Colonic mucosa (tissue), 4 donors: Measurements from ENCODE around the gene TTLL11. TPM values are rescaled to one million over a fixed set of nuclear protein-coding genes. Genes with fewer than 3 reads are reported as not detected.

Source experiments
- DNase-seq: peaks from one replicate; pipeline ENCODE4 v3.0.0-alpha.2; 2020
- H3K27ac ChIP-seq: fragments of 200-600 bp; one replicate; pipeline ENCODE4 v1.8.0; 2021
- H3K27me3 ChIP-seq: fragments of 200-600 bp; one replicate; pipeline ENCODE4 v1.8.0; 2021
- H3K36me3 ChIP-seq: fragments of 200-600 bp; one replicate; pipeline ENCODE4 v1.8.0; 2021
- H3K4me1 ChIP-seq: fragments of 200-600 bp; one replicate; pipeline ENCODE4 v1.8.0; 2021; ENCODE audit warnings: mild to moderate bottlenecking
- H3K4me3 ChIP-seq: fragments of 200-600 bp; one replicate; pipeline ENCODE4 v1.8.0; 2021
- H3K9ac ChIP-seq, 2 donors: one replicate each; pipeline ENCODE4 v1.7.0; 2013; ENCODE audit warnings: control low read depth in 2 of 2, low read depth in 2 of 2, low read length in 2 of 2
- H3K9me3 ChIP-seq: fragments of 200-600 bp; one replicate; pipeline ENCODE4 v1.8.0; 2021
- intact Hi-C: fragments of 100-400 bp; cut with DNase I; formaldehyde crosslinking; loops from one replicate; pipeline ENCODE4 v1.14.1; 2022
- total RNA-seq, 2 donors: library from RNA; stranded (reverse); fragmentation: NEBNext Ultra II Directional in 1 of 2; extraction: Animal tissue kit (Norgen Biotek cat#: 25700) in 1 of 2; gene quantifications; one replicate each; pipeline ENCODE4 v1.2.1, GENCODE V29; 2021
- TF ChIP-seq, protein P1 (sequence below): fragments of 200-600 bp; IDR thresholded peaks from one replicate; pipeline ENCODE4 v1.8.0; 2022; ENCODE audit warnings: antibody characterized with exemption, mild to moderate bottlenecking
- donor health status: healthy.
- donor health status: DM: no; HTN: no; CAD: no.
- donor health status: DM: no; HTN: no; CAD: no.

TTLL11 gene
- total RNA-seq, 2 donors from 2014 or later, result 5.1 to 5.5 TPM

DNA sequence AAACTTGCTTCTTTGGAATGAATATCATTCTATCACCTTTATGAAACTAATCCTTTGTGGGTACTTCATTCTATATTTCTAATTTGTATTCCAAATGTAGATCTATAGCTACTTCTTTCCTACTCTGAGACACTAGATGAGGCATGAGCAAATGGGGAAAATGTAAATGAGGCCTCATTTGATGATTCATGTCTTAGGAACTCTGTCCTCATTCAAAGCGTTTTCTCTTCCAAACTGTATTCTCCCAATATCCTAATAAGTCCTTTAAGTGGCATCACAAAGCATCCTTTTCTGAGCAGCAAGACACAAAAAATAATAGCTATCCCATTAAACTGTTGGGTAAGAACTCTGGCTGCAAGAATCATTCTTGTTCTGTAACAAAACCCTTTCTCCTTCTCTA is 56.1 kb downstream of the TTLL11 start:
- TF ChIP-seq, protein P1, sequence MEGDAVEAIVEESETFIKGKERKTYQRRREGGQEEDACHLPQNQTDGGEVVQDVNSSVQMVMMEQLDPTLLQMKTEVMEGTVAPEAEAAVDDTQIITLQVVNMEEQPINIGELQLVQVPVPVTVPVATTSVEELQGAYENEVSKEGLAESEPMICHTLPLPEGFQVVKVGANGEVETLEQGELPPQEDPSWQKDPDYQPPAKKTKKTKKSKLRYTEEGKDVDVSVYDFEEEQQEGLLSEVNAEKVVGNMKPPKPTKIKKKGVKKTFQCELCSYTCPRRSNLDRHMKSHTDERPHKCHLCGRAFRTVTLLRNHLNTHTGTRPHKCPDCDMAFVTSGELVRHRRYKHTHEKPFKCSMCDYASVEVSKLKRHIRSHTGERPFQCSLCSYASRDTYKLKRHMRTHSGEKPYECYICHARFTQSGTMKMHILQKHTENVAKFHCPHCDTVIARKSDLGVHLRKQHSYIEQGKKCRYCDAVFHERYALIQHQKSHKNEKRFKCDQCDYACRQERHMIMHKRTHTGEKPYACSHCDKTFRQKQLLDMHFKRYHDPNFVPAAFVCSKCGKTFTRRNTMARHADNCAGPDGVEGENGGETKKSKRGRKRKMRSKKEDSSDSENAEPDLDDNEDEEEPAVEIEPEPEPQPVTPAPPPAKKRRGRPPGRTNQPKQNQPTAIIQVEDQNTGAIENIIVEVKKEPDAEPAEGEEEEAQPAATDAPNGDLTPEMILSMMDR, result no peak
- no peaks in the 10 kb centered on the region for H3K4me1 ChIP-seq
- H3K4me3 ChIP-seq, result no peak overlapping the region
- intact Hi-C loops, result no loop called here
- H3K27ac ChIP-seq, result no peak overlapping the region
- no peaks in the 10 kb centered on the region for H3K36me3 ChIP-seq
- no peaks in the 10 kb centered on the region for H3K27me3 ChIP-seq
- H3K9me3 ChIP-seq, result no peaks in the 10 kb centered on the region
- DNase-seq, result no peak
- no peak overlapping the region for H3K9ac ChIP-seq

DNA sequence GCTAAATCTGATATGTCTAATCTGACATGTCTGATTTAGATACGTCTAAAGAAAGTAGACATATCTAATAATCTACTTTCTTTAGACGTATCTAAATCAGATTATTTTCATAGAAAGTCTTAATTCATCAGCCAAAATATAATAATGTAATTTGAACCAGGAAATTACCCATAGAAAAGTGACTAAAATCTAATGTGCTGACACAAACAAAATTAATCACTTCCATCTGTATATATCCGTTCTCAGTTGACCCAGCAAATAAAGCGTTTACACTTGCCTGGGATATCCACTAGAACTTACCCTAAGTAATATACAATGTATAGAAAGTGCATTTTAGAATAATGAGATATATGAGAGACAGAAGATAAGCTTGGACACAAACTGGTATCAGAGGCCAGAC is 56.7 kb downstream of the TTLL11 start:
- intact Hi-C loops, result no loop called here

DNA sequence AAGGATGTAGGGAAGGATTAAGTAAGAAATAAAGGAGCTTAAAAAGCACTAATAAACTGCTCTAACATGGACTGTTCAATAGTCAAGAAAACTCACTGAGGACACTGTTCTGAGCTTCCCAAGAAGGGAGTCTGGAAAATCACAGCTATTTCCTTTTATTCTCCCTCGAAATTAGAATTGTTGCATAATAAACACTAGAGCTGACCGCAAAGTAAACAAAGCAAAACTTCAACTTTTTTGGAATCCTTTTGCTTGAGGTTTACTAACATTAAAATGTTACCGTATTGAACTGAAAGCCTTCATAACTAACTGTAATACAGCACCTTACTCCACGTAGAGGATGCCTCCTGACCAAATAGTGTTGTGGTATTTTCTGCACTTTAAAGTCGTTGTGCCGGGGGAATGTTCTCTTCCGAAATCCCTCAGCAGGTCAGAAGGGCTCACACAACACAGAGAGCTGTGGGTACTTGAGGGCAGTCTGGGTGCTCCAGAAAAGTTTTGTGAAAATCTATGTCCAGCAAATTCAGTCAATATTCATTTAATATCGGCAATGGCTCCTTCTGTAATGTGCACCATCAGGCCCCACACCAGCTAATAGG is 59.2 kb downstream of the TTLL11 start:
- TF ChIP-seq, protein P1, result no peak
- H3K4me3 ChIP-seq, result no peak overlapping the region
- intact Hi-C loops, result no loop called here
- DNase-seq, result no peak
- H3K4me1 ChIP-seq, result no peaks in the 10 kb centered on the region
- H3K27me3 ChIP-seq, result no peaks in the 10 kb centered on the region
- H3K9ac ChIP-seq, result no peak overlapping the region
- H3K36me3 ChIP-seq, result no peaks in the 10 kb centered on the region
- no peaks in the 10 kb centered on the region for H3K9me3 ChIP-seq
- H3K27ac ChIP-seq, result no peak overlapping the region

More for the DNA sequence above, 56.7 kb downstream of the TTLL11 start:
- DNase-seq, result no peak
- no peaks in the 10 kb centered on the region for H3K9me3 ChIP-seq
- H3K4me3 ChIP-seq, result no peak overlapping the region
- H3K27ac ChIP-seq, result no peak overlapping the region
- no peaks in the 10 kb centered on the region for H3K36me3 ChIP-seq
- TF ChIP-seq, protein P1, result no peak
- H3K4me1 ChIP-seq, result no peaks in the 10 kb centered on the region
- no peak overlapping the region for H3K9ac ChIP-seq
- no peaks in the 10 kb centered on the region for H3K27me3 ChIP-seq

DNA sequence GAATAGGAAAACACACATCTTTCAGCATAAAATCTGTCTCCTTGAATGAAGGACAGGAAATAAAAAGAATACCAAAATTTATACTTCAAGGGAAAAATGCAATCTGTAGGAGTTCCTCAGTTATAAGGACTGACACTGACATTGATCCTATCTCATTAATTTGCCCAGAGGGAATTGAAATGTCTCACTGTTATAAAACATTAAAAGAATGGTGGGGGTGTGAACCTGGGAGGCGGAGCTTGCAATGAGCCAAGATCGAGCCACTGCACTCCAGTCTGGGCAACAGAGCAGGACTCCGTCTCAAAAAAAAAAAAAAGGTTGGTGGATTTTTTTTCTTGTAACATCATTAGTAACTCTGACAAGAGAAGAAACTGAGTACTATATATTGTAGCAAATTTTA is 60.8 kb downstream of the TTLL11 start:
- Histone ChIP-seq H3K4me1 (no peaks in the 10 kb centered on the region), H3K9me3 (no peaks in the 10 kb centered on the region), H3K36me3 (no peaks in the 10 kb centered on the region), H3K27me3 (no peaks in the 10 kb centered on the region), H3K27ac (no peak overlapping the region), H3K4me3 (no peak overlapping the region), H3K9ac (no peak overlapping the region)
- TF ChIP-seq, protein P1, result no peak
- intact Hi-C loops, result no loop called here
- DNase-seq, result no peak

DNA sequence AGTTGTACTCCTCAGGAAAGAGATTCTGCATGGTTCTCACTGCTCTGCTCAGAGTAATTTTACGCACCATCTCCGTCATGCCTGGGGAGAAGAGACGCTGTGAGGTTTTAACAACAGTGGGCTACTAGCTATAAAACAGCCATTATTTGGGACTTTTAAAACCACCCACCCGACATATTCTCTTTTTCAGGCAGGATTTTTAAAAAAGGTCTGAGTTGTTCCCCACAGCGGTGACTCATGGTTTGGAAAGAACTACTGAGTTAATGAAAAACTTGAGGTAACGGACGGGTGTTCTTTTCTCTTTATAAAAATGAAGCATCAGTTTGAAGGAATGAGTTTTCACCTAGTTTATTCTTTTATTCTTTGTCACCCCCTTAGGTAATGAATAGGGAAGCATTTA is 61.3 kb downstream of the TTLL11 start:
- H3K36me3 ChIP-seq, result no peaks in the 10 kb centered on the region
- no peaks in the 10 kb centered on the region for H3K4me1 ChIP-seq
- H3K4me3 ChIP-seq, result no peak overlapping the region
- H3K27ac ChIP-seq, result no peak overlapping the region
- H3K27me3 ChIP-seq, result no peaks in the 10 kb centered on the region
- intact Hi-C loops, result no loop called here
- no peak overlapping the region for H3K9ac ChIP-seq
- H3K9me3 ChIP-seq, result no peaks in the 10 kb centered on the region
- TF ChIP-seq, protein P1, result no peak
- no peak for DNase-seq
